Upper lobe of right lung (tissue), 1 donor: ENCODE measurements around the gene STYK1. TPM values are rescaled to one million over a fixed set of nuclear protein-coding genes. Genes with fewer than 3 reads are reported as not detected.
A peak's percentile ranks its signal among the peaks of the same experiment; 100 is the strongest.

ENCODE experiments used
- ATAC-seq: fragments of 200-7000 bp; cut with Tn5 transposase; one replicate; pipeline ENCODE4 v1.9.1; 2020; ENCODE audit warnings: mild to moderate bottlenecking, moderate library complexity
- DNase-seq: peaks from one replicate; pipeline ENCODE4 v3.0.0-alpha.2; 2020
- H3K27ac ChIP-seq: fragments of 200-600 bp; one replicate; pipeline ENCODE4 v1.8.0; 2022
- H3K27me3 ChIP-seq: fragments of 200-600 bp; one replicate; pipeline ENCODE4 v1.8.0; 2022; ENCODE audit warnings: mild to moderate bottlenecking
- H3K36me3 ChIP-seq: fragments of 200-600 bp; one replicate; pipeline ENCODE4 v1.8.0; 2022
- H3K4me1 ChIP-seq: fragments of 200-600 bp; one replicate; pipeline ENCODE4 v1.8.0; 2022
- H3K4me3 ChIP-seq: fragments of 200-600 bp; one replicate; pipeline ENCODE4 v1.8.0; 2022; ENCODE audit warnings: mild to moderate bottlenecking
- H3K9me3 ChIP-seq: fragments of 200-600 bp; one replicate; pipeline ENCODE4 v1.8.0; 2022
- intact Hi-C: fragments of 100-400 bp; cut with DNase I; formaldehyde crosslinking; loops from one replicate; pipeline ENCODE4 v1.11.0; 2022
- total RNA-seq: library from RNA; stranded (reverse); fragmentation: NEBNext Ultra II Directional; extraction: Animal tissue kit (Norgen Biotek cat#: 25700); gene quantifications from one replicate; pipeline ENCODE4 v1.2.1, GENCODE V29; 2021
- TF ChIP-seq, protein P1 (sequence below): fragments of 200-600 bp; IDR thresholded peaks from one replicate; pipeline ENCODE4 v1.8.0; 2022; ENCODE audit warnings: antibody characterized with exemption
- donor health status: DM: no; HTN: yes; CAD: no; lungs with severe emphysema.

The STYK1 gene
- total RNA-seq, 1 donor from 2014 or later: 0.93 TPM

DNA sequence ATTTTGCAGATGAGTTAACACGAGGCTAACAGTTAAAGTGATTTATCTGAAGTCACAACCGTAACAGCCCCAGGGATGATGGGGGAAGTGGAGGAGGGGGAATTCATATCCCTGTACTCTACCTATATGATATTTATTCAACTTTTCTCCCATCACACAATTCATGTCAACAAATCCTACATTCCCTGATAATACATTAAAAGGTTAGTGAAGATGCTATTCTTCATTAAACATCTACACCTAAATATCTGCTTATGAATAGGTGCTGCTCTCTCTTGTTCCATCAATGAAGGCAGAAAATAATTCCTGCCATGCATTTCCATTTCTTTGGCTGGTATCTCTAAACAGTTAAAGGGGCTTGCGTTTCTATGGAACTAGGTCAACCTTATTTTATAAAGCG lies 42.4 kb upstream of the STYK1 start:
- ATAC-seq (no peak), DNase-seq (no peak)
- Histone ChIP-seq H3K4me3 (peak overlapping the region; percentile 4), H3K27ac (peak overlapping the region; percentile 56), H3K36me3 (peaks cover 51% of the 10 kb centered on the region), H3K9me3 (no peaks in the 10 kb centered on the region), H3K4me1 (peaks cover 53% of the 10 kb centered on the region), H3K27me3 (no peaks in the 10 kb centered on the region)
- intact Hi-C loops: no loop called here
- TF ChIP-seq, protein P1, sequence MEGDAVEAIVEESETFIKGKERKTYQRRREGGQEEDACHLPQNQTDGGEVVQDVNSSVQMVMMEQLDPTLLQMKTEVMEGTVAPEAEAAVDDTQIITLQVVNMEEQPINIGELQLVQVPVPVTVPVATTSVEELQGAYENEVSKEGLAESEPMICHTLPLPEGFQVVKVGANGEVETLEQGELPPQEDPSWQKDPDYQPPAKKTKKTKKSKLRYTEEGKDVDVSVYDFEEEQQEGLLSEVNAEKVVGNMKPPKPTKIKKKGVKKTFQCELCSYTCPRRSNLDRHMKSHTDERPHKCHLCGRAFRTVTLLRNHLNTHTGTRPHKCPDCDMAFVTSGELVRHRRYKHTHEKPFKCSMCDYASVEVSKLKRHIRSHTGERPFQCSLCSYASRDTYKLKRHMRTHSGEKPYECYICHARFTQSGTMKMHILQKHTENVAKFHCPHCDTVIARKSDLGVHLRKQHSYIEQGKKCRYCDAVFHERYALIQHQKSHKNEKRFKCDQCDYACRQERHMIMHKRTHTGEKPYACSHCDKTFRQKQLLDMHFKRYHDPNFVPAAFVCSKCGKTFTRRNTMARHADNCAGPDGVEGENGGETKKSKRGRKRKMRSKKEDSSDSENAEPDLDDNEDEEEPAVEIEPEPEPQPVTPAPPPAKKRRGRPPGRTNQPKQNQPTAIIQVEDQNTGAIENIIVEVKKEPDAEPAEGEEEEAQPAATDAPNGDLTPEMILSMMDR: no peak

DNA sequence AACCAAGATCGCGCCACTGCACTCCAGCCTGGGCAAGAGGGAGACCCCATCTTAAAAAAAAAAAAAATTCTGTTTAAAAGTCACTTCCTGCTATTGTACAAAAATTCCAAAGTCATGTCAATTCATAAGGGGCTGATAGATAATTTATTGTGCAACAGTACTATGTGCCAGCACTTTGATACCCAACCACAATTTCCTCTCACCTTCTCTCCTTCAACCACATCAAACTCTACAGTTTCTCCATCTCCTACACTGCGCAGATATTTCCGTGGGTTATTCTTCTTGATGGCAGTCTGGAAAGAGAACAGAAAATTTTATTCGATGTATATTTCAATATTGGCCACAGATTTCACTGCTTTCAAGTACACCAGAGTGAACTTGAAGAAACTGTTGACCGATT lies 41.6 kb upstream of the STYK1 start:
- peaks cover 57% of the 10 kb centered on the region for H3K36me3 ChIP-seq
- peak overlapping the region; percentile 8 for H3K27ac ChIP-seq
- no peaks in the 10 kb centered on the region for H3K27me3 ChIP-seq
- no peak overlapping the region for H3K4me3 ChIP-seq
- ATAC-seq: no peak
- DNase-seq: no peak
- TF ChIP-seq, protein P1: no peak
- no peaks in the 10 kb centered on the region for H3K9me3 ChIP-seq
- intact Hi-C loops: no loop called here
- peaks cover 45% of the 10 kb centered on the region for H3K4me1 ChIP-seq

DNA sequence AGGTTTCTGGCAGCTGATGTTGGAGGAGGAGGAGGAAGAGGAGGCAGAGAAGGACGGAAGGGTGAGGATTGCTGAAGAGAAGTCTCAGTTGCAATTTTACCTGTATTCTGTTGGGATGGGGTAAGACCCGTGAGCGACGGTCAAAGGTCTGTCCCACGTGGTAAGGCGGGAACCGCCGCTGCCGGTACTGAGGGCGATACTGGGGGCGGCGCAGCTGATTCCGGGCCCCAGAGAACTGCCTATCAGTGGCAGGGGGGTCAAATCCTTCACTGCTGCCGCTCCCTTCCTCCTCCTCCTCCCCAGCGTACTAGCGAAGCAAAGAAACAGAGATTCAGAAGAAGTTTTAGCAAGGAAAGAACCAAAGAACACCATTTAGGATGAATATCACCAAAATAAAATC lies 36.0 kb upstream of the STYK1 start:
- intact Hi-C loops: no loop called here
- H3K27me3 ChIP-seq: no peaks in the 10 kb centered on the region
- TF ChIP-seq, protein P1: no peak
- no peaks in the 10 kb centered on the region for H3K9me3 ChIP-seq
- ATAC-seq: no peak
- H3K27ac ChIP-seq: no peak overlapping the region
- peaks cover 95% of the 10 kb centered on the region for H3K36me3 ChIP-seq
- H3K4me1 ChIP-seq: no peaks in the 10 kb centered on the region
- no peak overlapping the region for H3K4me3 ChIP-seq
- no peak for DNase-seq

DNA sequence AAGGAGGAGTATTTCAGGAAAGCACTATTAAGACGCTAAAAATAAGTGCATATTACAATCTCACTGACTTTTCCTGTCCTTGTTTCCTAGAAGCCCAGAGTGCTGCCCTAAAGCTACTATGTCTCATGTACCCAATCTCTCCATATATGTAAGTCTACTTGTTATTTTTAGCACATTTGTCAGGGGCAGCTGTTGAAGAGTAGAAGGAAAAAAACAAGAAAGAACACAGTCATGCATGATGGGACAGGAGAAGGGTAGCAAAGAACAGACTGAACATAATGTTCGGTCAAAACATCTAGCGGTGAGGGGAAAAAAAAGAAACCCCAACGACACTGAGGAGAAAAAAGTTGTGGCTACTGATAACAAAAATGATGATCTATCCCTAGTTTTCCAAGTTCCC lies 35.0 kb upstream of the STYK1 start:
- Histone ChIP-seq H3K4me3 (no peak overlapping the region), H3K9me3 (no peaks in the 10 kb centered on the region), H3K36me3 (peaks cover 94% of the 10 kb centered on the region), H3K27me3 (no peaks in the 10 kb centered on the region), H3K27ac (no peak overlapping the region), H3K4me1 (no peaks in the 10 kb centered on the region)
- TF ChIP-seq, protein P1: no peak
- DNase-seq (no peak), ATAC-seq (no peak)
- intact Hi-C loops: no loop called here

DNA sequence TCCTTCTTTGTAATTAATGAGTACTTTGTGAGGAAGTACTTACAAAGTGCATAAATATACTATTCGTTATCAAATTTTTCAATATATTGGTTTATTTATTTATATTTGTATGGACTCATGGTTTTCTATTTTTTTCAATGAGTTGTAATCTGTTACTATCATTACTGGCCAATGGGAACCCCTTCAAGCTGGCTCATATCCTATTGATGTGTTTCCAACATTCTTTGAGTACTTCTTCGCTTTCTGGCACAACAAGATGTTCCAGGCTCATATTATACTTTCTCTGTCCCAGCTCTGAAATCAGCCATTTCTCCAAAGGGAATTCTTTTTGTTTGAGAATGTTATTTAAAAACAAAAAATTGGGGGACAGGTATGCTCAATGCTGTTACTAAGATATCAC lies 31.8 kb upstream of the STYK1 start:
- no peak for ATAC-seq
- peak overlapping the region; percentile 1 for H3K27ac ChIP-seq

More for the DNA sequence above, 31.8 kb upstream of the STYK1 start:
- H3K4me3 ChIP-seq: no peak overlapping the region
- TF ChIP-seq, protein P1: no peak
- intact Hi-C loops: no loop called here
- H3K4me1 ChIP-seq: no peaks in the 10 kb centered on the region
- peaks cover 95% of the 10 kb centered on the region for H3K36me3 ChIP-seq
- no peaks in the 10 kb centered on the region for H3K27me3 ChIP-seq
- H3K9me3 ChIP-seq: no peaks in the 10 kb centered on the region
- no peak for DNase-seq
